Ramos (cell line): ENCODE measurements around the gene EGFR.

Source experiments
- in situ Hi-C: fragments of 300-500 bp; cut with MboI; formaldehyde crosslinking; loops from one replicate; pipeline ENCODE4 v1.14.3; 2022; ENCODE audit warnings: low sequenced_read_pairs; ENCODE audit not compliant: unreplicated experiment

Gene EGFR

DNA sequence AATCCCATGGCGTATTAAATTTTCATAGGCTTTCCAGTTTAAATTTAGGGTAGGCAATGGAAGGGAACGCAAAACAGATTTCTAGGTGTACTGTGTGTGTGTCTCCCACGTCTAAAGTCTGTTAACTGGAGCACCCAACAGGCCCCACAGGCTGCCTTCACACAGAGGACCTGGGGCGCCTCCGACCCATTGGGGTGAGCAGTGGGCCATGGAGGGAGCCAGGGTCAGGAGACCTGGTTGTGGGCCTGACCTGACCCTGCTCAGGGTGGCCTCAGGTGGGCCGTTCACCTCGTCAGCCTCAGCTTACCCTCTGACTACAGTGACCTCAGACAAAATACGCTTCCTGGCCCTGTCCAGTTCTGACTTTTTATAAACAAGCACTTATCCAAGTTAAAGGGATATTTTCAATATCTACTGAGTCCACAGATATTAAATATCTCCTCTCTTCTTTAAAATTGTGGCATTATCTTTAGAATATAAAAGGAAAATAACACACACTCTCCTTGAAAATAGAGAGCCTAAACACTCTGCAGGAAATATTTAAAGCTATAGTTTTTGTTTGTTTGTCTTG lies 159.6 kb downstream of the EGFR start:
- in situ Hi-C loops, result no loop called here

GRCh38 chr7:55178863-55179773 lies 160.3 kb downstream of the EGFR start:
- in situ Hi-C loops, result no loop called here

- in situ Hi-C loops, result no loop called here
These were observed 161.3 kb downstream of the EGFR start for GRCh38 chr7:55179931-55180682.

GRCh38 chr7:55180963-55181542 lies 162.2 kb downstream of the EGFR start:
- in situ Hi-C loops, result no loop called here

GRCh38 chr7:55181762-55182161 lies 162.9 kb downstream of the EGFR start:
- in situ Hi-C loops, result no loop called here

- in situ Hi-C loops, result no loop called here
These were observed 165.1 kb downstream of the EGFR start for GRCh38 chr7:55183897-55184296.

DNA sequence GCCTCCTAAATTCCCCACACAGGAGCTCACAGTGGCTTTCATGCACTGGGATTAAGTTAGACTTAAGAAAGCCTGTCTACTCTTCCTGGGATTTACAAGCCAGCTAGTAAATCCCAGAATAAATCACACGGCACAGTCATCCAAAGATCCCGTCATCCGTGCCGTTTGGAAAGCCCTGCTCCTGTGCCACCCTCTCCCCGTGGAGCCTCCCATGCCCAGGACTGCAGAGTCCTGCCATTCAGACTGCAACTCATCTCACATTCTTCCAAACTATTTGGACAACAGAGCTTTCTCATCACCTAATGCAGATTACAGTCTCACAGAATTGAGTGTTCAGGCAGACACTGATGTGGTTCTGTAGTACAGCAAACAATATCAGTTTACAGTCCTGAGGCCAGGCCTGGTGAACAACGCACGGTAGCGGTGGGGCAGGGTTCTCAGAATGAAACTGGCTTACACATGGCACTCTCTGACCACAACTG lies 166.5 kb downstream of the EGFR start:
- in situ Hi-C loops, result no loop called here

GRCh38 chr7:55185941-55186609 lies 167.3 kb downstream of the EGFR start:
- in situ Hi-C loops, result no loop called here

GRCh38 chr7:55187701-55188491 lies 169.1 kb downstream of the EGFR start:
- in situ Hi-C loops, result no loop called here

GRCh38 chr7:55188590-55189138 lies 169.8 kb downstream of the EGFR start:
- in situ Hi-C loops, result no loop called here

GRCh38 chr7:55189146-55189766 lies 170.4 kb downstream of the EGFR start:
- in situ Hi-C loops, result no loop called here

DNA sequence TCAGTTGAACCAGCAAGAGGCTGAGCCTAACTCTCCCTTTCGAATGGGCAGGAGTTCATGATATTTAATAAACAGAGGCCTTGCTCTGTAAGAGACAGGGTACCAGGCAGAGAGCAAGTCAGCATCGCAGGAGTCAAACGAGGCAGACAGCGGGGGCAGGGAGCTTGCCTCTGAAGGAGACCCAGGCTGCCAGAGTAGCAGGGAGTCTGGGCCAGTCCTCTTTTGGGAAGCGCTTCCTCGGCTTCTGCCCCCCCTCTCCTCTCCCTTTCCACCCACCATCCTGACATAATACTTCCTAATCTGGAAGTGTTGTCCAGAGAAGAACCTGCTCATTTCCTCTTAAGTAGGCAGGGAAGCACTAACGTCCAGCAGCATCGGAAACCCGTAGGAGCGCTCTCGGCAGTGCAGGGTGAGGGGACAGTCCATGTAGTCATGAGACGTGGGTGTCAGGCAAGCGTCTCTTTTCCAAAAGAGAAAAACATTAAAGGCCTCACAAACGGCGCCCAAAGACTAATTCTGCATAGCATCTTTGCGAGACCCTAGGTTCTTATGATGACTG lies 171.1 kb downstream of the EGFR start:
- in situ Hi-C loops, result no loop called here

DNA sequence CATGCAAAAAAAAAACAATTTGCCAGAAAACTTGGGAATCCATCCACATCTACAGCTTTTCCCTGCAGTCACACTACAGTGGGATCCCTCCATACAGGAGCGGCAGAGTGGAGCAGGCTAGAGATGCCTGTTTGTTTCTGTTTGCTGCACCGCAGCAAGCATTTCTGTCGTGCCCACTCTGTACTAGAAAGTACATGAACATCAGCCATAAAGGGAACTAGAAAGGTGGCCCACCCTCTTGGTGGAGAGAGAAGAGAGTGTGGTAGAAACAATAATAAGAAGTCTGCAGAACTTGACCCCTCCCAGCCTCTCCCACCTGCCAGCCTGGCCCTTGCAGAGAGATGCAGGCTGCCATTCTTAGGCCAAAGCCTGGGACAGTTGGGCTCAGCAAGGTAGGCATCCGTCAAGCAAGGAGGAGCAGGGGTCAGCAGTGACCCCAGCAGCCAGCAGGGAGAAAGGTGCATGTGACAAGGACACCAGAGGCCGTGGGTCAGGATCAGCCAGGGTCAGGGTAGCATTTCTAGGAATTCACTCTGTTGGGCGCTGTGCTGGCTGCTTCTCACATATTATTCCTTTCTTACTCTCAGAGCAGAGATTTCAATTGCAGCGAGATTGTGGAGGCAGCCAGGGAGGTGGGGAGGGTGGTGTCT lies 171.8 kb downstream of the EGFR start:
- in situ Hi-C loops, result no loop called here

- in situ Hi-C loops, result no loop called here
These were observed 172.5 kb downstream of the EGFR start for GRCh38 chr7:55191161-55191925.

DNA sequence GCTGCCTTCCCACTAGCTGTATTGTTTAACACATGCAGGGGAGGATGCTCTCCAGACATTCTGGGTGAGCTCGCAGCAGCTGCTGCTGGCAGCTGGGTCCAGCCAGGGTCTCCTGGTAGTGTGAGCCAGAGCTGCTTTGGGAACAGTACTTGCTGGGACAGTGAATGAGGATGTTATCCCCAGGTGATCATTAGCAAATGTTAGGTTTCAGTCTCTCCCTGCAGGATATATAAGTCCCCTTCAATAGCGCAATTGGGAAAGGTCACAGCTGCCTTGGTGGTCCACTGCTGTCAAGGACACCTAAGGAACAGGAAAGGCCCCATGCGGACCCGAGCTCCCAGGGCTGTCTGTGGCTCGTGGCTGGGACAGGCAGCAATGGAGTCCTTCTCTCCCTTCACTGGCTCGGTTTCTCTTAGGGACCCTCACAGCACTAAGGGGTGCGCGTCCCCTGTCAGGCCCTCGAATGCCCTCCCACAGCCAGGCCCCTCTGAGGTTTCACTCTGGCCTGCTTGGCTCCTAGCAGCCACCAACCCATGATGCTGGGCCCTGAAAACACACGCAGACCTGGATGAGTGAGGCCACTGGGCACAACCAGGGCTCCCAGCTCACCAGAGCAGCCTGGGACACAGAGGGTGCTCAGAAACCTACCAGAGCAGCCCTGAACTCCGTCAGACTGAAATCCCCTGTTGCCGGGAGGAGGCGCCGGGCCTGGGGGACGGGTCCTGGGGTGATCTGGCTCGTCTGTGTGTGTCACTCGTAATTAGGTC lies 173.3 kb downstream of the EGFR start:
- in situ Hi-C loops, result no loop called here

GRCh38 chr7:55192723-55193122 lies 173.9 kb downstream of the EGFR start:
- in situ Hi-C loops, result no loop called here
